ENCODE data around the gene MAGI1.

DNA sequence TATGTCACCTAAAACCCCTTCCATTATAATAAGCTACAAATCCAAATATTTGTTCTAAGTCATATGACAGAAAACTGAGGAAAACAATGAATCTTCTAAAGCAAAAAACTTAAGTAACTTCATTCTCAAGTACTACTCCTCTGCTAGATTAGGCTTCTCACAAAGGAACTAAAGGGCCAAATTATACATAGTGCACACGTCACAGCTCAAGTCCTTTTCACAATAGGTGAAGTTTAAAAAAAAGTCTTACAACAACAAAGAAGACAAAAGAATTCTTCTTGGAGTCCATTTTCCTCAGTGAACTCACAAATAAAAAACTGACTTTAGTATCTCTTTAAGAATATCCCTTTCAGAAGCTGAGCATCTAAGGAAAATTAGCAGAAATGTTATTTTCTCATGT lies 479.9 kb downstream of the MAGI1 start:
- no peak for TF ChIP-seq ESRRA (CRISPR knock-in tag; IDR thresholded peaks at IDR 0.05; ENCODE audit: borderline replicate concordance)
- TF ChIP-seq CTCF (IDR thresholded peaks at IDR 0.05) = no peak
- TF ChIP-seq GABPB1 (CRISPR knock-in tag; IDR thresholded peaks at IDR 0.05) = no peak
- TF ChIP-seq USF2 (CRISPR knock-in tag; IDR thresholded peaks at IDR 0.05) = no peak
- no peak for TF ChIP-seq ZNF281 (CRISPR knock-in tag; IDR thresholded peaks at IDR 0.05)
- no peak for TF ChIP-seq IRF1 (CRISPR knock-in tag; IDR thresholded peaks at IDR 0.05)
- TF ChIP-seq MAX (CRISPR knock-in tag; IDR thresholded peaks at IDR 0.05) = no peak

All from WTC11 (cell line).